Right renal pelvis (tissue), 4 donors: ENCODE measurements around the gene ALG14. TPM values are rescaled to one million over a fixed set of nuclear protein-coding genes. Genes with fewer than 3 reads are reported as not detected.
A peak's percentile ranks its signal among the peaks of the same experiment; 100 is the strongest.
"Not testable (repeated sequence)": the region's sequence is repeated elsewhere in the genome, so short reads cannot be mapped to it uniquely, and the experiment has no call there.

Experiments used
- DNase-seq, 4 donors: peaks; one replicate each; pipeline ENCODE4 v3.0.0-alpha.2; 2013; ENCODE audit warnings: low read depth in 4 of 4, low spot score in 3 of 4, missing footprints in 1 of 4
- polyA plus RNA-seq, 4 donors: library from polyadenylated mRNA; unstranded; fragments of 120-200 nt; gene quantifications; one replicate each; pipeline ENCODE4 v1.2.1, GENCODE V29; 2013; ENCODE audit not compliant: insufficient read length in 4 of 4

ALG14 gene
- polyA plus RNA-seq, 4 donors = 13.0 to 15.7 (median 14.1) TPM

DNA sequence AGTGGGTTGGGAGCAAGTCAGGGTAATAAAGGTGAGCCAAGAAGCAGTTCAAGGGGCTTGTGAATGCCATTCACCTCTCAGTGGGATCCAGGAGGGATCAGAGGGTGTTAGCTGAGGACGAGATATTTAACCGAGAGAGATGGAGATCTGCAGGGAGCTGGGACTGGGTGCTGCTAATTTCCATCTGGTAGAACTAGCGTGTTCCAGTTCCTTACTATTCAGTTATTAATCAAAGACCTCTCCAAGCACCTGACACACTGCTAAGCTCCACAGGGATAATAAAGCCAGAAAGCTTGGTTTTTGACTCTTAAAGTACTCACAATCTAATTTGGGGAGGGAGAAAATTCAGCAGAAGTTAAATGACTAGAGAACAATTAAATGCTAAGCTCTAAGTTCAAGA lies 57.7 kb downstream of the ALG14 start:
- no peak for DNase-seq

DNA sequence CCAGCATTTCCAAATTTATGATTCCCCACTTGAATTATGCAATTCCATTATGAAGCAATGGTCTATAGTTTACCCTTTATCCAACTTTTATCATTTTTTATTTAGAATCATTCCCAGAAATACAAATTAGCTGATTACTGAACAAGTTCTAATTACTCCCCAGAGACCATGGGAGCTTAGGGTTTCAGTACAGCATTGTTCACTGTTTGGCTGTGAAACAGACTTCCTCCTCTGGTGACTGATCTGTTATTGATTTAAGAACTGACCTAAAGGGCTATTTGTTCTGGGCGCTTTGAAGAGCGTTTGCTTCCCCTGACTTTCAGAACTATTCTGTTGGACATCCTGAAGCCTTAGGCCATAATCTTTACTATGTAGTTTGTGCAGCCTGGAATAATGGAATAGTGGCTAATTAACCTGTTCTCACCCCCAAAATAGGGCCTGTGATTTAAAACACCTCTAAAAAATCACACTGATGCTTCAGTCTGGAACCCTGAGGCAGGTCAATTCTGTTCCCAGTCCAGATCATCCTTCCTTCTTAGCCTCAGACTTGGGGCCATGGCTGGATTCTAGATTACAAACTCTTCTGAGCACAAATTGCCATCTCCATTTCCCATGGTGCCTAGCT lies 58.7 kb downstream of the ALG14 start:
- peak in 2 of 4 donors; percentile 36 to 68 for DNase-seq

DNA sequence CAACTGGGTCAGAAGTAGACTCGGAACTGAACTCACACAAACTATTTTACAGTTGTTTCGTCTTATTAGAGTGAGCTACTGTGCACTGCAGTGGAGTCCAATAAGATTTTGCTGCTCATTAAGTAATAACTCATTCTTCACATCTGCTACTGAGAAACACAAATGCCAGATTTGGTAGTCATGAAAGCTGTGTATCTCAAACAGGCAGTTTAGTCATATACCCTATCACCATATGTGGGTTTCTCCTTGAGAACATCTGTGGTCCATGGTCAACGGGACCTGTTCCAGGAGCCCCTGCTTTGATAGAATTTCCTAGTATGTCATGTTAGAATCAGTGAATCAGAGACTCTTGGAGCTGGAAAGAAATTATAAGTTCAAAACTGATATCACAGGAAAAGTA lies 60.4 kb downstream of the ALG14 start:
- DNase-seq = no peak

DNA sequence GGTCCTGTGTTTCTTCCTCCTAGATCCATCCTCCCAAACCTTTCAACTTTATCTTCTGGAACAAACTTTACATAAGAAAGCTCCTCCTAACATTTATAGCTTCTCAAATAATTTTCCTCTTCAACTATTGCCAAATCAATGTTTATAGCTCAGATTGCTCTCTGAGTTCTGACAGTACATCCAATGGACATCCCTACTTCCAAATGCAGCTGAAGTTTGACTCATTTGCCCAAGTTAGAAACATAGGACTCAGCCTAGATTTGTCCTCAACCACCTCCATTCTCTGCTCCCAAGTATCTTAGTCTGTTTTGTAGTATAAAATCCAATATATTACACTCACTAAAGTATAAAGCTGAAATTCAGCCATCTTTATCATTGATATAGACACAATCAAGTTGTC lies 62.6 kb downstream of the ALG14 start:
- no peak for DNase-seq

DNA sequence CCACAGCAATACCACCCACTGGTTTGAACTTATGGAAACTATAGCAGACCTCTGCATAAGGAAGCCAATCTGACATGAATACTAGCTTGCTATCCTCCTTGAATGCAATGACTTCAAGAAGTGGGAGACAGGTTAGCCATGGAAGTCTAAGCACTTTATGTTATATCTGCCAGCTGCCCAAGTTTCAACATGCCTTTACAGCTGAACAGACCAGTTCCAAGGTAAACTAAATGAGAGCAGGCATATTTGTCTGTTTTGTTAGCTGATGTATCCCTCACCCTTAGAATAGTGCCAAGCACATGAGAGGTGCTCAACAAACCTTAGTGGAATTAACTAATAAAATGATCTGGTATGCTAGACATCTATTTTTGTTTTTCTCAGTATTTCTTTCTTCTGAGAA lies 65.1 kb downstream of the ALG14 start:
- no peak for DNase-seq

DNA sequence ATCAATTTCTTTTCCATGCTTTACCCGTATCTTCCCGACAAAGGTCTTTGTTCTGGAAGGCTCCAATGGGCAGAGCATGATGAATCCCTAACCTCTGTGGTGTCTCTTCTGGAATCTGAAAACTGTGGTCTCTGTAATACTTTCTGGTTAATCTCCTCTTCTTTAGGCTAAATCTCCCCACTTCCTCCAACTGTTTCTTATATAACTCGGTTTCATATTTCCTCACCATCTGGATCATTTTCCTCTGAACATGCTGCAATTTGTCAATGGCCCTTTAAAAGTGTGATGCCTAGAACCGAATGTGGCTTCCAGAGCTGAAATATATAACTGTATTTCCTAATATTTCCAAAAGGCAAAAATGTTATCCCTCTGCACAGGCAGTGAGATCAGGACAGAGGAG lies 66.1 kb downstream of the ALG14 start:
- DNase-seq = no peak

DNA sequence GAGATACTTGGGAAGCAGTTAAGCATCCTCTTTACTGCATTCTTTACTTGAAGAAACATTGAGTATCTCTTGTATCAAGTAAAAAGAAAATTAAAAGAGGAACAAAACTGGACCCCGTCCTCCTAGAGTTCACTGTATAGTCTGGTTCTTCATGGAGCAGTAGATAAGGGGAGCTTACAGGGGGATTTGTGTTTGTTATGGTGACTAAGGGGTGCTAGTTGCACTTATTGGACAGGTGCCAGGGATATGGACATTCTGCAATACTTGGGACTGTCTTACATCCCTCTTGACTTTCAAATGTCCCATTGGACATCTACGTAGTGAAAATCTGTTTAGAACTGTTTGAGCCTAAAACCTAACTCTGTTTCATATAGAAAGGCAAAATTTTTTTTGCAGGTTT lies 67.2 kb downstream of the ALG14 start:
- DNase-seq = no peak

DNA sequence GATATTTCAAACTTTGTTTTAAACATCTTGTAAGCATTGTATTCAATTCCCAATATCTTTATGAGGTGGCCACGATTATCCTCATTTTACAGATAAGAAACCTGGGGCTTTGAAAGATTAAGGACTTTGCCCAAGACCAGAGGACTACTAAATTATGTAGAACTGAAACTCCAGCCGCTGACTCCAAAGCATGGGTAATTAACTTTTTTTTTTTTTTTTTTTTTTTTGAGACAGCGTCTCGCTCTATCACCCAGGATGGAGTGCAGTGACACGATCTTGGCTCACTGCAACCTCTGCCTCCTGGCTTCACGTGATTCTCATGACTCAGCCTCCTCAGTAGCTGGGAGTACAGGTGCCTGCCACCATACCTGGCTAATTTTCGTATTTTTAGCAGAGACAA lies 68.7 kb downstream of the ALG14 start:
- no peak for DNase-seq

DNA sequence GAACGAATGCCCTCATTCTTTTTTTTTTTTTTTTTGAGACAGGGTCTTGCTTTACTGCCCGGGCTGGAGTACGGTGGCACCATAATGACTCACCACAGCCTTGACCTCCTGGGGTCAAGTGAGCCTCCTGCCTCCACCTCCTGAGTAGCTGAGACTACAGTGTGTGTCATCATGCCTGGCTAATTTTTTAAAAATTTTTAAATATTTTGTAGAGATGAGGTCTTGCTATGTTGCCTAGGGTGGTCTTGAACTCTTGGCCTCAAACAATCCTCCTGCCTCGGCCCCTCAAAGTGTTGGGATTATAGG lies 69.4 kb downstream of the ALG14 start:
- no peak for DNase-seq

DNA sequence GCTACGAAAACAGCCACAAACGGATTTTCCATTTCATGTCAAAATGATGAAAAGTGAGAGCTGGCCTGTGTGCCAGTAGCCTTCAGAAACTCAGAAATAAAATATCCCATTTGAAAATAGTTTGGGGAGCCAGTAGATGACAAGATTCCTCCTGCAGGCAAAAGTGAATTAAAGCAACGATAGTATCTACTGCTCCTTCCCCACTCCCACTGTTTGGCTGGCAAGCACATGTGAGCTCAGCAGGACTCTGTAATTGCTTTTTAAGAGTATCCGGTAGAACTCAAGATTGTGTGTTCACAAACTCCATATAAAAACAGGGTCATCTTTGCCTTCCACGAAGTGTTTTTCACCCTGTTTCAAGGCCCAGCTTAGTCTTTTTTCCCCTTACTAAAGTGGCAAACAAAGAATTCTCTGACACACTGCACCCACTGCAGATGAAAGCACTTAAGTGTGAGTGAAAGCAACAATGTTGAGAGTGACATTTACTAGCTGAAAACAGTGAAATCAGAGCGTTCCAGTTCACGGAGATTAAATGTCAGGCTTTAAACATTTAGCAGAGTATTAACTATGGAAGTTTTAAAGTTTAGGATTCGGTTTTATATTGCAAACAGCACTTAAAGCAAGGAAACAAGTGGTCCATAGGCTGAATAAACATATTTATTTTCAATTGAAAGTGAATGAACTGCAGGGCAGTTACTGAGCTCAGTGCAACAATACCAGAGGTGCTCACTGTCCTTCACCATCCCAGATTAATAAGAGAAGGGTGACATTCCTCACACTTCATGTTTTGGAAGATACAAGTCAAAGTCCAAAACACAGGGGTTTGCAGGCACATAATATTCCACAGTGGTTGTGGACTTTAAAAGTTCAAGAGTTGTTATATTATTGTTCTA lies 70.0 kb downstream of the ALG14 start:
- peak in 2 of 4 donors; percentile 35 to 51 for DNase-seq

DNA sequence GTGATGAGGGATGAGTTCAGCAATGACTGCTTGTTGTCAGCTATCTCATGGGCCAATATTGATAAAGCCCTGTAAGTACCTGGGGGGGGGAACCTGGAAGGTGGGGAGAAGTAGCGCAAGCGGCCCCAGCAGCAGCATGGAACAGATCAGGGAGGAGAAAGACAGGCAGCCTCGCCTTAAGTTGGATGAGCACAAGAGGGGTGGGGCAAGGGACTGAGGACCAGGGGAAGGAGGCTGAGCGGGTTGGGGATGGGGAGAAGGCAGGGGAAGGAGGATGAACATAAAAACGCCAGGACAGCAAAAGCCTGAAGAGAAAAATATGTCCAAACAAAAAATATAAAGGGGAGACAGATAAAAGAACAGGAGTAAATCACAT lies 70.6 kb downstream of the ALG14 start:
- DNase-seq = no peak

DNA sequence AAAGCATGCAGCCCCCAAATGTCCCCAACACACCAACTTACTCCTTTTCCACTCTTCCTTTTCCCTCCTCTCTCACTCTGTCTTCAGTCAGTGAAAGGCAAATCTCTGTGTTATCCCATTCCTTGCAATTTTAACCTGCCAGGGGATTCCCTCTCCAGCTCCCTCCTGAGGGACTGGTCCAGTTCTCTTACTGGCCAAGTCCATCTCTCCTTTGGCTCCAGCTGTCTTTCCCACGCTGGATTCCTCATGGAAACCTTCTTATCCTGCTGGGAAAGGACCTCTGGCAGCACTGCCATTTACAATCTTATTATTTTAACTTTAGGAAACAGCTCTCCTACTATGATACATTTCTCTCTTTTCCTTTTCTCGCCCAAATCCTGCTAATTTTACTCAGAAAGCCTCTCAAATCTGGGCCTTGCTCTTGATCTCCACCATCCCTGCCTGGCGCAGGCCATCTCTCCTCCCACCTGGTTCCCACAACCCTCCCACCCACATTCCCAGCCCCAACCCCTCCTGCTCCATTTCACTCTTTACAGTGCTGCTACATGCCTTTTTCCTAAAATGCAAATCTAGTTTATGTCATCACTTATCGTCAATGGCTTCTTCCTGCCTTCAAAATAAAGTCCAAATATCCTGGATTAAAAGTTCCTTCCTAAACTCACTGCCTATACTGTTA lies 73.2 kb downstream of the ALG14 start:
- DNase-seq = no peak

DNA sequence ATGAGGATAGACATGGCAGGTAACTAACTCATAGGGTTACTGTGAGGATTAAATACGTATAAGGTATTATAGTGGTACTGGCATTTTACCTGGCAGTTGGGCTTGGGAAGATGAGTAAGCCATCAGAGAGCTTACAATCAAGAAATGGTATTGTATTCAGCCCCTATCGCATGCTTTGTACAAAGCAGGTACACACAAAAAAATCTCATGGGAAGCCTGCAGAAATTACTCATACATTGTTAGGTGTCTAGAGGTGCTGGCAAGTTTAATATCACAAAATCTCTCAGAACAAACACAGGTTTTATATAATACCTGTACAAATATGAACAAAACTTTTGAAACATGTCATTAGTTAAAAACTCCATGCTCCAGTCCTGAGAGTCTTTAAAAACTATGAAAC lies 74.0 kb downstream of the ALG14 start:
- no peak for DNase-seq

DNA sequence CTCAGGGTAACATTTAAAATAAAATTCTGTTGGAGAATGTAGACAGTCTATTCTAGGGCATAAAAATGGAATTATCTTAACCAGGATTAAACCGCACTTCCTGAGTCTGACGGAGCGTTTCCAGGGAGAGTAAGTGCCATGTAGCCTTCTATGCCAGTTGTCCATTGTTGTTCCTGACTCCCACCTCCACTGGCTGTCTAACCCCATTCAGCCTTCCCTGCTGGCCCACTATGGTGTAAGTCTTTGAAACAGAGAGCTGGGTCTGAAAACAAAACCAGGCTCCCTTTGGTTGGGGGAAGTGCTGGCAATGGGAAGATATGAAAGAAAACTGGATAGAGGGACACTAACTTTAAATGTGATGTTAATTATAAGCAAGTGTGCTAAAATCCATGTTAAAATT lies 74.6 kb downstream of the ALG14 start:
- no peak for DNase-seq

DNA sequence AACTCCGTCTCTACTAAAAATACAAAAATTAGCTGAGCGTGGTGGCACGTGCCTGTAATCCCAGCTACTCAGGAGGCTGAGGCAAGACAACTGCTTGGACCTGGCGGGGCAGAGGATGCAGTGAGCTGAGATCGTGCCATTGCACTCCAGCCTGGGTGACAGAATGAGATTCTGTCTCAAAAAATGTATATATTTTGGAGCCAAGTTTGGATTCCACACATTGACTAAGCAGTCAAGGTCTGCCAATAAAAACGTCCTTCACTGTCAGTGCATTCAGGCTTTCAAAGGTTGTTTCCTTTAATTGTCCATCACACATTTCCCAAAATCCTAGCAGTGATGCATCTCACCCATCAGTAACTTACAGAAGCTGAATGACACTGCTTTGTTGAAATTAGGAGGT lies 77.2 kb downstream of the ALG14 start:
- not testable (repeated sequence) for DNase-seq

DNA sequence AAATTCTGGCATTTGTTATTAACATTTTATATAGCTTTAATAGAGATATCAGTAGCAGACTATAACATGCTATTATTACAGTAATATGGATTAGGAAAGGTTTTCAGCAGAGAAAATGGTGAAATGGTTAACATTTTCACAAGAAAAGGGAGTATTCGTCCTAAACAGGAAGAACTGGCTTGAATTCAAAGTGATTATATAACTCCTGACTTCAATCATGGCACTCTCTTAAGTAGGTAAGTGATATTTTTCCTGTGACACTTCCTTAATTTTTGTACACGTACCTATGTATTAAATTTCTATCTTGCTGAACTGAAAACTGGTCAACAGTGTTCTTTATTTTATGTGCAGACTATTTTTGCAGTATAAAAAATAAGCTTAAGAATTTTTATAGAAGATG lies 77.9 kb downstream of the ALG14 start:
- no peak for DNase-seq

DNA sequence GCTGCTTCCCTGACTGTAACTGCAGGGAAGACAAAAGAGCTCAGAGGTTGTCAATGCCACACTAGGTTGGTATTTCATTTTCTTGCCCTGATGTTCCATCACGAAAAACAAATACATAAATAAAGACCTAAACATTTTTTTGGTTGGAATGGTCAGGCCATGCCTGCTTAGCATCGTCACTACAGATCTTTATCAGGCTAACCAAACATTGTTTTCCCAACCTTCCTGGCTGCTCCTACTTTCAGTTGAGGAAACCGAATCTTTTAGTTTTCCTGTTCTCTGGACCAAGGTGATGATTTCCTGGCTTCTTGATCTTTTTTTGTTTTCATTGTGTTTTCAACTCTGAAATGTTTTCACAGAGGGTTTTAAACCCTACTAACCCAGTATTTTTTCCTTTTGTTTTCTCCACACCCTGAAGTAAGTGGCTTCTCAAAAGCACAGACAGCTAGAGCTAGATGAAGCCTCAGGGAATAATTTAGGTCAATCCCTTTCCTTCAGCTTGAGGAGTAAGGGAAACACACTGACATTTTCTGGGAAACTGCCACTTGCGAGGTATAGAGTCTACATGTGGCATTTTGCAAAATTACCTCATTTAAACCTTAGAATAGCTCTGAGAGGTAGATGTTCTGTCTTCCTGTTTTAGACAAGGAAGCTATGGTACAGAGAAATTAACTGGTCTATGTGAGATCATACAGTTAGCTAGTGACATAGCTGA lies 78.7 kb downstream of the ALG14 start:
- no peak for DNase-seq

DNA sequence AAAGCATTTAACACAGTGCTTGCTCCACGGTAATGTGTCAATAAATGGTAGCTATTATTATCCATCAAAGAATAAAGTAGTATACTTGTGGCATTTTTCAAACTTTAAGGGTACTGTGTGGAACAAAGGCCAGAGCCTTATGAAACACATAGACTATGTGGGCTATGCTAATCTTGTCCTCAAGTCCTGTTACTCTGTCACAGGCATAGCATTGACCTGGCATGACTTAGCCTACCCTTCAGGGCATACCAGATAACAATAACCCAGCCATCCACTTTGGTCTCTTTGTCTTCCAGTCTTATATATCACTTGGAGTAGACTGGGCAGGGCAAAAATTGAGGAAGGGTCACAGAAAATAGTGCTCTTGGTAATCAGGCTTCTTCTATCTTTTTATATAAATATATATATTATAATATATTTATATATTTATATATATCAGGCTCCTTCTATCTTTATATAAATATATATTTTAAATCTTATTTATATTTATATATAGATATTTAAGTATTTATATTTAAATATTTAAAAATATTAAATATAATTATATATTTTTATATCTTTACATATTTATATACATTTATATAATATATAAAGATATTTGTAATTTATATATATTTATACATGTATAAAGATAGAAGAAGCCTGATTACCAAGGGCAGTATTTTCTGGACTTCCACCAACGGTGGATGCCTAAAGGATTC lies 79.7 kb downstream of the ALG14 start:
- no peak for DNase-seq

DNA sequence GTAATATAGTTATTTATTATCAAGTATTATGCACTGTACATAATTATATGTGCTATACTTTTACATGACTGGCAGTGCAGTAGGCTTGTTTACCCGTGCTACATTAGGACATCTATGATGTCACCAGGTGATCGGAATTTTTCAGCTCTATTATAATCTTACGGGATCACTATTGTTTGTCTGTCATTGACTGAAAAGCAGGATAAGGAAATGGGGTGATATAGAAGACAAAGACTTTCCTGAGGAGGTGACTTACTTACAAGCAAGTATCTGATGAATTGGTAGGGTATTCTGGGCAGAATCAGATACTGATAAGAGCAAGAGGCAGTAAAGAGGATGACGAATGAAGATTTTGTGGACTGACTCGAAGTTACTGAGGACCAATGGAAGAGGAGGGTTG lies 80.6 kb downstream of the ALG14 start:
- no peak for DNase-seq

DNA sequence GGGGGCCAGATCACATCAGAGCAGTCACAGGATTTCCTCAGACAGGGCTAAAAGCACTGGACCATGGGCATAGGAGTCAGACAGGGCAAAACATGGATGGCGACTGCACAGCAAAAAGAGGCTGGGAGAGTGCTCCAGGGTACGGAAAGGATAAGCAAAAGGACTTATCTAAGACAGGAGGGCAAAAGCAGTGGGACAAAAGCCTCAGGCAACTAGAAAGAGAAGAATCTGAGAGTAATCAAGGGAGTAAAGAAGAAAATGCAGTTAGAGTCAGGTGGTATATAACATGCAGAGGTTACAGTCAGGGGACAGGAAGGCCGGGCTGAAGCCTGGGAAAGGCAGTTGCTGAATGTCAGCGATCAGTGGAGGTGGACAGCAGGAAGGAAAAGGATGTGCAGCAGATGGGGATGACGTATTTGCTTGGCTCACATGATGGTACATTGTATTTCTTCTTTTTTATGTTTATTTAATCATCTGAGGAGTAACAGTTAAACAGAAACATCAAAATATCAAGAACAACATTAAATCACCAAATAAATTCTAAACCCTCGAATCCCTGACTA lies 82.8 kb downstream of the ALG14 start:
- no peak for DNase-seq
